Smooth muscle cell of the brain vasculature (primary cell): ENCODE data around the gene MBP.
"Not testable (repeated sequence)": the region's sequence is repeated elsewhere in the genome, so short reads cannot be mapped to it uniquely, and the experiment has no call there.

Experiments
- DNase-seq: peaks from one replicate; pipeline ENCODE4 v3.0.0-alpha.2; 2012; ENCODE audit warnings: low read depth, low spot score

Gene MBP

GRCh38 chr18:77023102-77023782, 109.3 kb downstream of the MBP start:
- DNase-seq = no peak

GRCh38 chr18:77022556-77022955, 110.0 kb downstream of the MBP start:
- DNase-seq = no peak

GRCh38 chr18:77022116-77022515, 110.5 kb downstream of the MBP start:
- DNase-seq = no peak

GRCh38 chr18:77021478-77021877, 111.1 kb downstream of the MBP start:
- not testable (repeated sequence) for DNase-seq

GRCh38 chr18:77021075-77021474, 111.5 kb downstream of the MBP start:
- no peak for DNase-seq

GRCh38 chr18:77020561-77020960, 112.0 kb downstream of the MBP start:
- DNase-seq = no peak

- no peak for DNase-seq
Measured at GRCh38 chr18:77019641-77020040, 112.9 kb downstream of the MBP start.

GRCh38 chr18:77018650-77019049, 113.9 kb downstream of the MBP start:
- DNase-seq = not testable (repeated sequence)

GRCh38 chr18:77017355-77017754, 115.2 kb downstream of the MBP start:
- no peak for DNase-seq

GRCh38 chr18:77016936-77017335, 115.6 kb downstream of the MBP start:
- DNase-seq = no peak

GRCh38 chr18:77015771-77016710, 116.5 kb downstream of the MBP start:
- no peak for DNase-seq

- DNase-seq = no peak
Measured at GRCh38 chr18:77015169-77015568, 117.4 kb downstream of the MBP start.

GRCh38 chr18:77014538-77014937, 118.0 kb downstream of the MBP start:
- no peak for DNase-seq

GRCh38 chr18:77013811-77014521, 118.6 kb downstream of the MBP start:
- no peak for DNase-seq

GRCh38 chr18:77012806-77013541, 119.6 kb downstream of the MBP start:
- DNase-seq = no peak

GRCh38 chr18:77012120-77012519, 120.5 kb downstream of the MBP start:
- DNase-seq = no peak

GRCh38 chr18:77009675-77010074, 122.9 kb downstream of the MBP start:
- DNase-seq = no peak

GRCh38 chr18:77008576-77009315, 123.8 kb downstream of the MBP start:
- no peak for DNase-seq

- DNase-seq = no peak
Measured at GRCh38 chr18:77008006-77008405, 124.6 kb downstream of the MBP start.

GRCh38 chr18:77007251-77007650, 125.3 kb downstream of the MBP start:
- DNase-seq = no peak
